ENCODE results near the gene SLC25A6. TPM values are rescaled to one million over a fixed set of nuclear protein-coding genes. Genes with fewer than 3 reads are reported as not detected.
A peak's percentile ranks its signal among the peaks of the same experiment; 100 is the strongest.
"Not testable (repeated sequence)": the region's sequence is repeated elsewhere in the genome, so short reads cannot be mapped to it uniquely, and the experiment has no call there.

SLC25A6 gene
- total RNA-seq, 2 experiments from 2014 or later, result 358 to 372 TPM

- Mint-ChIP-seq H3K36me3 (peaks cover 74% of the 10 kb centered on the region), H3K4me1 (peaks cover 25% of the 10 kb centered on the region), H3K4me3 (peak overlapping the region; percentile 46), H3K27ac (peak overlapping the region; percentile 22), H3K9me3 (no peaks in the 10 kb centered on the region), H3K27me3 (no peaks in the 10 kb centered on the region)
- DNase-seq, result no peak
Observed at GRCh38 chrX:1388651-1389050, 3.3 kb downstream of the SLC25A6 start.

- Mint-ChIP-seq H3K4me1 (peaks cover 27% of the 10 kb centered on the region), H3K36me3 (peaks cover 81% of the 10 kb centered on the region), H3K27ac (peak overlapping the region; percentile 65), H3K4me3 (peak overlapping the region; percentile 45), H3K9me3 (no peaks in the 10 kb centered on the region), H3K27me3 (peaks cover 2% of the 10 kb centered on the region)
- no peak for DNase-seq
Observed at GRCh38 chrX:1387141-1387776, 4.7 kb downstream of the SLC25A6 start.

DNA sequence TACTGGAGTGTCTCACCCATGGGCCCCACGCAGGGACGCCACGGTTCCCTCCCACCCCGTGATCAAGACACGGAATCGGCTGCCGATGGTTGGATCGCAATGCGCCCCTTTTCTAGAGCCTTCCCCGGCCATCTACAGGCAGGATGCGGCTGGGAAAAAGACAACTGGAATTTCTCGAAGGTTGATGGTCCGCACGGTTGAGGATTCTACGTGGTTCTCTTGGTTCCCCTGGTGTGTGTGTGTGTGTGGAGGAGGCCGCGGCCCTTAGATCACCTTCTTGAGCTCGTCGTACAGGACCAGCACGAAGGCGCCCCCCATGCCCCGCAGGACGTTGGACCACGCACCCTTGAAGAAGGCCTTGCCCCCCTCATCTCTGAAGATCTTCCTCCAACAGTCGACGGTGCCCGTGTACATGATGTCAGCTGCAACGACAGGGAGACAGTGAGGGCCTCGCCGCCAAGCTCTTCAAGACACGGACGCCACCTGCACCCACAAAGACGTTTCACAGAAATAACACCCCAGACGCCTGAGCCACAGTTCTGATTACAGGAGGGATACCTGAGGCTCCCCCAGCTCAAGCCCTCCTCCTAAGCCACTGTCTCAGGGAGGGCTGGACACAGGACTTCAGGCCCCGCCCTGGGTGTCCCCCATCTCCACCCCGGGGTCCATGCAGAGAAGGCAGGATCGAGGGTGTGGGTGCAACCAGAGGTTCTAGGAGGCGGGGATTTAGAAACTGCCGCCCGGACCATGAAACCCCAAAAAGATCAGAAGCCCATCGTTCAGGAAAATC is 5.4 kb downstream of the SLC25A6 start:
- Mint-ChIP-seq H3K4me3 (no peak overlapping the region), H3K36me3 (peaks cover 84% of the 10 kb centered on the region), H3K9me3 (no peaks in the 10 kb centered on the region), H3K27ac (peak overlapping the region; percentile 70), H3K27me3 (peaks cover 4% of the 10 kb centered on the region), H3K4me1 (peaks cover 29% of the 10 kb centered on the region)
- no peak for DNase-seq

DNA sequence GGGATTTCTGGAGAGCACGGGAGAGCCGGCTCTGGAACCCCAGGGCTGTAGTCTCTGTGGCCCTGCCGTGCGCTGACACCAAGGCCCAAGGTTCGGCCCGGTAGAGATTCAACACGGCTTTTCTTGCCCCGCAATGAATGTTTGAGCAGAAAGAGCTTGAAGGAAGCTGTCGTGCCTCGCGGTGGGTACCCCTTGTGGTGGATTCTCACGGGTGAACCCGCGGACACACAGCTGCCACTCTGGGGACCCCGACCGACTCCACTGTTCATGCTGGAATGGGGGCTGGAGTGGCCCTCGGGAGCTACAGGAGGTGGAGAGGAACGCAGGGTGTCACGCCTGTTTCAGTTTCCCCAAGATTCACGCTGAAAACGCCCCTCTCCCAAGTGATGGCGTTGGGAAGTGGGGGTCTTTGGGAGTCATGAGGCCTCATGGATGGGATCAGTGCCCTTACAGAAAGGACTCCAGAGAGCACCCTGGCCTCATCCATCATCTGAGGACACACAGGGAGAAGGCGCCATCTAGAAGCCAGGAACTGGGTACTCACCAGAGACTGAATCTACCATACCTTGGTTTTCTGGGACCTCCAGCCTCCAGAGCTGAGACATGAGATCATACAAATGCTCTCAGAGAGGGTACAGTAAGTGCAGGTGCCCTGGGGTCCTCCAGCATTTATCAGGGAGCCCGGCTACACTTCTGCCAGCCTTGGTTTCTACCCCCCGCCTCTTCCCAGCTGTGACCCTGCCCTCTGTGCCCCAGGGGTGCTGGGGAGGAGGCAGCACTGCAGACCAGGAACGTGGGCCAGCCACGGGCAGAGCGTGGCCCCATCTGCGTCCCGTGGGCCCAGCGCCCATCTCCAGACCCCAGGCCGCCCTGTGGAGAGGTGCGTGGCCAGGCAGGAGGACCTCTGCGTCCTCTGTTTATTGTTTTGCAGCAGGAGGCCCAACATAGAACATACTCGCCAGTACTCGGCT is 6.4 kb downstream of the SLC25A6 start:
- Mint-ChIP-seq H3K36me3 (peaks cover 74% of the 10 kb centered on the region), H3K4me3 (no peak overlapping the region), H3K27me3 (peaks cover 4% of the 10 kb centered on the region), H3K9me3 (no peaks in the 10 kb centered on the region), H3K4me1 (peaks cover 25% of the 10 kb centered on the region), H3K27ac (no peak overlapping the region)
- no peak for DNase-seq

GRCh38 chrX:1384658-1385252 is 7.2 kb downstream of the SLC25A6 start:
- peaks cover 69% of the 10 kb centered on the region for H3K36me3 Mint-ChIP-seq
- H3K4me3 Mint-ChIP-seq, result no peak overlapping the region
- no peak for DNase-seq

GRCh38 chrX:1380672-1381233 is 11.2 kb downstream of the SLC25A6 start:
- H3K27ac Mint-ChIP-seq, result peak overlapping the region; percentile 48
- no peak for DNase-seq
- peaks cover 11% of the 10 kb centered on the region for H3K4me1 Mint-ChIP-seq
- peaks cover 4% of the 10 kb centered on the region for H3K27me3 Mint-ChIP-seq
- H3K36me3 Mint-ChIP-seq, result peaks cover 34% of the 10 kb centered on the region
- no peaks in the 10 kb centered on the region for H3K9me3 Mint-ChIP-seq
- no peak overlapping the region for H3K4me3 Mint-ChIP-seq

More at GRCh38 chrX:1384658-1385252, 7.2 kb downstream of the SLC25A6 start:
- H3K27ac Mint-ChIP-seq, result peak overlapping the region; percentile 48
- no peaks in the 10 kb centered on the region for H3K9me3 Mint-ChIP-seq
- H3K27me3 Mint-ChIP-seq, result peaks cover 4% of the 10 kb centered on the region
- H3K4me1 Mint-ChIP-seq, result peaks cover 26% of the 10 kb centered on the region

DNA sequence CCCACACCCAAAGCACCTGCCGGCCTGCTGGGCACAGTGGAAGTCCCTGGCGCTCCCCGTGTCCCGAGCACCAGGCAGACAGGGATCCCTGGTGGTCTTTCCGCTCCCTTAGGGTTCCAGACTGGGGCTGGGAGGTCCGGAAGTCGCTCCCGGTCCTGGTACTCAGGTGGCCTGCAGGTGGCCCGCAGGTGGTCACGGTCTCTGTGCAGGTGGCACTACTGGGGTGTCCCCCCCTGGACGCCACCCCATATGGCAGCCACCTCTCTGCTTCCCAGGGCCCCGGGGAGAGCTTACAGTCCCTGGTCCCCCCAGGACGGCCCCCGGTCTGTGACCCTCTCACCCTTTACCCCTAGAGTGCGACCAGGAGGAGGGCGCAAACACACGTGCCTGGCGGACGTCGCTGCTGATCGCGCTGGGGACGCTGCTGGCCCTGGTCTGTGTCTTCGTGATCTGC is 13.6 kb downstream of the SLC25A6 start:
- Mint-ChIP-seq H3K27ac (no peak overlapping the region), H3K27me3 (peaks cover 4% of the 10 kb centered on the region), H3K4me1 (peaks cover 9% of the 10 kb centered on the region), H3K9me3 (no peaks in the 10 kb centered on the region), H3K4me3 (no peak overlapping the region), H3K36me3 (peaks cover 11% of the 10 kb centered on the region)
- no peak for DNase-seq

- Mint-ChIP-seq H3K4me3 (no peak overlapping the region), H3K27ac (peak overlapping the region; percentile 36), H3K27me3 (no peaks in the 10 kb centered on the region), H3K36me3 (peaks cover 10% of the 10 kb centered on the region), H3K4me1 (peaks cover 4% of the 10 kb centered on the region), H3K9me3 (no peaks in the 10 kb centered on the region)
- no peak for DNase-seq
Observed at GRCh38 chrX:1368385-1368698, 23.6 kb downstream of the SLC25A6 start.

- H3K4me1 Mint-ChIP-seq, H3K4me3 Mint-ChIP-seq, H3K27me3 Mint-ChIP-seq, DNase-seq, H3K27ac Mint-ChIP-seq, H3K9me3 Mint-ChIP-seq: not testable (repeated sequence)
- peaks cover 15% of the 10 kb centered on the region for H3K36me3 Mint-ChIP-seq
Observed at GRCh38 chrX:1366363-1366762, 25.6 kb downstream of the SLC25A6 start.

DNA sequence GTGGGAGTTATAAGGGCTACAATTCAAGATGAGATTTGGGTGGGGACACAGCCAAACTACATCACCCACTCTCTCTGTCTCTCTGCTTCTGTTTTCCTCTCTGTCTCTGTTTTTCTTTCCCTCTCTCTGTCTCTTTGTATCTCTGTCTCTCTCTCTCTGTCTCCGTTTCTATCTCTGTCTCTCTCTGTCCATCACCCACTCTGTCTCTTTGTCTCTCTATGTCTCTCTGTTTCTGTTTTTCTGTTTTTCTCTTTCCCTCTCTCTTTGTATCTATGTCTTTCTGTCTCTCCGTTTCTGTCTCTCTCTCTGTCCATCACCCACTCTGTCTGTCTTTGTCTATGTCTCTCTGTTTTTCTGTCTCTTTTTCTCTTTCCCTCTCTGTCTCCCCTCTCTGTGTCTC is 30.0 kb downstream of the SLC25A6 start:
- Mint-ChIP-seq H3K4me1 (peaks cover 2% of the 10 kb centered on the region), H3K4me3 (no peak overlapping the region), H3K9me3 (peaks cover 3% of the 10 kb centered on the region), H3K27me3 (no peaks in the 10 kb centered on the region), H3K36me3 (peaks cover 19% of the 10 kb centered on the region), H3K27ac (no peak overlapping the region)
- no peak for DNase-seq

GRCh38 chrX:1361275-1361674 is 30.6 kb downstream of the SLC25A6 start:
- Mint-ChIP-seq H3K36me3 (peaks cover 19% of the 10 kb centered on the region), H3K27me3 (no peaks in the 10 kb centered on the region), H3K4me3 (no peak overlapping the region), H3K9me3 (peaks cover 3% of the 10 kb centered on the region), H3K27ac (no peak overlapping the region), H3K4me1 (peaks cover 2% of the 10 kb centered on the region)
- DNase-seq, result no peak

DNA sequence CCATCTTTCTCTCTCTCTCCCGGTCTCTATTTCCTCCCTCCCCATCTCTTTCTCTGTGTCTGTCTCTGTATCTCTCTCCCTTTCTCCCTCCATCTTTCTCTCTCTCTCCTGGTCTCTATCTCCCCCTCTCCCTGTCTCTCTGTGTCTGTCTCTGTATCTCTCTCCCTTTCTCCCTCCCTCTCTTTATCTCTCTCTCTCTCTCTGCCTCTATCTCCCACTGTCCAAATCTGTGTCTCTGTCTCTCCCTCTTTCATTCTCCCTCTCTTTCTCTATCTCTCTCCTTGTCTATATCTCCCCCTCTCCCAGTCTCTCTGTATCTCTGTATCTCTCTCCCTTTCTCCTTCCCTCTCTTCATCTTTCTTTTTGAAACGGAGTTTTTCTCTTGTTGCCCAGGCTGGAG is 31.7 kb downstream of the SLC25A6 start:
- Mint-ChIP-seq H3K36me3 (peaks cover 19% of the 10 kb centered on the region), H3K4me1 (peaks cover 5% of the 10 kb centered on the region), H3K4me3 (no peak overlapping the region), H3K9me3 (peaks cover 3% of the 10 kb centered on the region), H3K27me3 (no peaks in the 10 kb centered on the region), H3K27ac (no peak overlapping the region)
- no peak for DNase-seq

DNA sequence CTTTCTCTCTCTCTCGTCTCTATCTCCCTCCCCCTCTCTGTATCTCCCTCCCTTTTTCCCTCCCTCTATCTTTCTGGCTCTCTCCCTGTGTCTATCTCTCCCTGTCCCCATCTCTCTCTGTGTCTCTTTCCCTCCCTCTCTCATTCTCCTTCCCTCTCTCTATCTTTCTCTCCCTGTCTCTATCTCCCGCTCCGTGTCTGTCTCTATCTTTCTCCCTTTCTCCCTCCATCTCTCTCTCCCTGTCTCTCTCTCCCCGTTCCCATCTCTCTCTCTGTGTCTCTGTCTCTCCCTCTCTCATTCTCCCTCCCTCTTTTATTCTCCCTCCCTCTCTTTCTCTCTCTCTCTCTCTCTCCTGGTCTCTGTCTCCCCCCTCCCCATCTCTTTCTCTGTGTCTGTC is 32.4 kb downstream of the SLC25A6 start:
- Mint-ChIP-seq H3K36me3 (peaks cover 14% of the 10 kb centered on the region), H3K4me3 (no peak overlapping the region), H3K9me3 (peaks cover 3% of the 10 kb centered on the region), H3K27ac (no peak overlapping the region), H3K4me1 (peaks cover 3% of the 10 kb centered on the region), H3K27me3 (no peaks in the 10 kb centered on the region)
- DNase-seq, result no peak

GRCh38 chrX:1358793-1359476 is 33.0 kb downstream of the SLC25A6 start:
- H3K27me3 Mint-ChIP-seq, result no peaks in the 10 kb centered on the region
- DNase-seq, result no peak
- peaks cover 14% of the 10 kb centered on the region for H3K36me3 Mint-ChIP-seq
- peaks cover 7% of the 10 kb centered on the region for H3K4me1 Mint-ChIP-seq
- H3K27ac Mint-ChIP-seq, result no peak overlapping the region
- H3K9me3 Mint-ChIP-seq, result peaks cover 5% of the 10 kb centered on the region
- H3K4me3 Mint-ChIP-seq, result no peak overlapping the region
